Hepatocyte (in vitro differentiated cells): ENCODE results near the gene SRGN. TPM values are rescaled to one million over a fixed set of nuclear protein-coding genes. Genes with fewer than 3 reads are reported as not detected.

Experiments used
- DNase-seq: peaks from one replicate; pipeline ENCODE4 v3.0.0-alpha.2; 2016; ENCODE audit warnings: low spot score
- H2AFZ ChIP-seq: fragments of 200-600 bp; sonication (generic); 2 replicates; pipeline ENCODE4 v1.6.0; 2016; ENCODE audit warnings: antibody characterized with exemption, mild to moderate bottlenecking
- H3K27ac ChIP-seq: fragments of 200-600 bp; sonication (generic); 2 replicates; pipeline ENCODE4 v1.5.1; 2016; ENCODE audit warnings: mild to moderate bottlenecking
- H3K27me3 ChIP-seq: fragments of 200-600 bp; sonication (generic); 2 replicates; pipeline ENCODE4 v1.6.1; 2016
- H3K36me3 ChIP-seq: fragments of 200-600 bp; sonication (generic); replicated peaks from 2 replicates; pipeline ENCODE4 v1.5.1; 2016; ENCODE audit warnings: low read depth; ENCODE audit not compliant: insufficient read depth
- H3K4me1 ChIP-seq: fragments of 200-600 bp; sonication (generic); 2 replicates; pipeline ENCODE4 v1.5.1; 2016; ENCODE audit warnings: mild to moderate bottlenecking, moderate library complexity; ENCODE audit not compliant: insufficient read depth
- H3K4me2 ChIP-seq: fragments of 200-600 bp; sonication (generic); 2 replicates; pipeline ENCODE4 v1.6.0; 2016
- H3K4me3 ChIP-seq: fragments of 200-600 bp; sonication (generic); 2 replicates; pipeline ENCODE4 v1.5.1; 2016; ENCODE audit warnings: mild to moderate bottlenecking
- H3K79me2 ChIP-seq: fragments of 200-600 bp; sonication (generic); 2 replicates; pipeline ENCODE4 v1.6.0; 2017; ENCODE audit warnings: mild to moderate bottlenecking
- H3K9me2 ChIP-seq: fragments of 200-600 bp; sonication (generic); replicated peaks from 2 replicates; pipeline ENCODE4 v1.6.0; 2017; ENCODE audit warnings: mild to moderate bottlenecking; ENCODE audit not compliant: insufficient read depth
- H3K9me3 ChIP-seq: fragments of 200-600 bp; sonication (generic); 2 replicates; pipeline ENCODE4 v1.5.1; 2016; ENCODE audit warnings: low read depth, mild to moderate bottlenecking
- H4K20me1 ChIP-seq: fragments of 200-600 bp; sonication (generic); 2 replicates; pipeline ENCODE4 v1.6.0; 2016; ENCODE audit warnings: mild to moderate bottlenecking; ENCODE audit not compliant: insufficient read depth, poor library complexity, severe bottlenecking
- EZH2 ChIP-seq: fragments of 200-600 bp; sonication (generic); IDR thresholded peaks from 2 replicates; pipeline ENCODE4 v1.6.1; 2016; ENCODE audit warnings: antibody characterized with exemption, mild to moderate bottlenecking, borderline replicate concordance
- EZH2phosphoT487 ChIP-seq: fragments of 200-600 bp; sonication (generic); IDR thresholded peaks from one replicate; pipeline ENCODE4 v1.6.1; 2018; ENCODE audit warnings: antibody characterized with exemption, mild to moderate bottlenecking, low read depth, moderate library complexity; ENCODE audit not compliant: unreplicated experiment, severe bottlenecking
- WGBS: methylation state at CpG from one replicate; pipeline ENCODE4 v1.1.6; 2016; ENCODE audit warnings: low lambda C conversion rate; ENCODE audit errors: missing lambda C conversion rate; 5-methylcytosine and 5-hydroxymethylcytosine counted together
- polyA plus RNA-seq: library from polyadenylated mRNA; unstranded; fragments of >200 nt; fragmentation: Nextera tagmentation; extraction: Ambion mirVana; gene quantifications from 2 replicates; pipeline ENCODE4 v1.2.1, GENCODE V29; 2016
- total RNA-seq: library from RNA; depleted of rRNA; stranded (reverse); fragments of >200 nt; gene quantifications from 2 replicates; pipeline ENCODE4 v1.2.3, GENCODE V29; 2014
- TF ChIP-seq, protein P1 (sequence below): fragments of 200-600 bp; sonication (generic); IDR thresholded peaks from 2 replicates; pipeline ENCODE4 v1.5.1; 2016; ENCODE audit warnings: antibody characterized with exemption, mild to moderate bottlenecking; ENCODE audit not compliant: poor library complexity

The SRGN gene
- total and polyA plus RNA-seq, 2 experiments from 2014 or later, result 0.36 to 2.5 TPM

DNA sequence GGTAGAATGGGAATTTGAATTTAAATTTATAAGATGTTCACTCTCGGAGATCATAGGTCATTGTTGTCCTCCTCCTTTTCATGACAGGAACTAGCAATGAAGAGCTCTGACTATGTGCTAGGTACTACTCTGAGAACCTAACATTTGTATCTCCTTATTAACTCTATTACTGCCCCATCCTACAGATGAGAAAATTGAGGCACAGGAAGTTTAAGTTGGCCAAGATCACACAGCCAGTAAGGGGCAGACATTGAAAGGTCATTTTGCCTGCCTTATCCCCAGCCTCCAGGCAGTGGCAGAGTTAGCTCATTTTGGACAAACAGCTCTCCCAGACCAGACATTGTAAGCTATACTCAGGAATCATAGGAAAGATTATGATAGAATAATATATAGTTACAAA lies 6.0 kb downstream of the SRGN start:
- TF ChIP-seq EZH2 (no peak), EZH2phosphoT487 (no peak)
- TF ChIP-seq, protein P1, sequence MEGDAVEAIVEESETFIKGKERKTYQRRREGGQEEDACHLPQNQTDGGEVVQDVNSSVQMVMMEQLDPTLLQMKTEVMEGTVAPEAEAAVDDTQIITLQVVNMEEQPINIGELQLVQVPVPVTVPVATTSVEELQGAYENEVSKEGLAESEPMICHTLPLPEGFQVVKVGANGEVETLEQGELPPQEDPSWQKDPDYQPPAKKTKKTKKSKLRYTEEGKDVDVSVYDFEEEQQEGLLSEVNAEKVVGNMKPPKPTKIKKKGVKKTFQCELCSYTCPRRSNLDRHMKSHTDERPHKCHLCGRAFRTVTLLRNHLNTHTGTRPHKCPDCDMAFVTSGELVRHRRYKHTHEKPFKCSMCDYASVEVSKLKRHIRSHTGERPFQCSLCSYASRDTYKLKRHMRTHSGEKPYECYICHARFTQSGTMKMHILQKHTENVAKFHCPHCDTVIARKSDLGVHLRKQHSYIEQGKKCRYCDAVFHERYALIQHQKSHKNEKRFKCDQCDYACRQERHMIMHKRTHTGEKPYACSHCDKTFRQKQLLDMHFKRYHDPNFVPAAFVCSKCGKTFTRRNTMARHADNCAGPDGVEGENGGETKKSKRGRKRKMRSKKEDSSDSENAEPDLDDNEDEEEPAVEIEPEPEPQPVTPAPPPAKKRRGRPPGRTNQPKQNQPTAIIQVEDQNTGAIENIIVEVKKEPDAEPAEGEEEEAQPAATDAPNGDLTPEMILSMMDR, result no peak
- Histone ChIP-seq H3K36me3 (no peaks in the 10 kb centered on the region), H3K9me2 (no peaks in the 10 kb centered on the region), H3K4me2 (no peak overlapping the region), H3K4me3 (no peak overlapping the region), H3K27ac (no peak overlapping the region), H2AFZ (no peak overlapping the region), H3K27me3 (no peaks in the 10 kb centered on the region), H4K20me1 (no peaks in the 10 kb centered on the region), H3K9me3 (no peaks in the 10 kb centered on the region), H3K79me2 (no peaks in the 10 kb centered on the region), H3K4me1 (no peaks in the 10 kb centered on the region)
- WGBS, result 94% methylated on average over 1 of the region's 1 CpG
- DNase-seq, result no peak

DNA sequence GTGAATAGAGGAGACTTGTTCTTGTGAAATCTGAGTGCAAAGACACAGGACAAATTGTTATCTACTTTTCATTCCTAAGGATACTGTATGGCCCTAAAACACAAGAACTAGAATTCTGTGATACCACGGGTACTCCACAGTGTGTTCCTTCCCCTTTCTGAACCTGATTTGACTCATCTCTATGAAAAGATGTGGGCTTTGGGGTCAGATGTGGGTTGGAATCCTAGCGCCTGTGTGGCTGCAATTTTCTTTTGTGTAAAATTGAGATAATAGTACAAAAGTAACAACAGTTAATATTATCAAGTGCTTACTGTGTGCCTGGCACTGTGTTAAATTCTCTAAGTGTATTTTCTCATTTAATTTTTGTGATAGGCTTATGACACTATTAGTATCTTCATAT lies 8.1 kb downstream of the SRGN start:
- H2AFZ ChIP-seq, result no peak overlapping the region
- H3K9me2 ChIP-seq, result no peaks in the 10 kb centered on the region
- no peak overlapping the region for H3K4me2 ChIP-seq
- no peaks in the 10 kb centered on the region for H3K36me3 ChIP-seq
- whole genome bisulfite sequencing, result 95% methylated on average over 2 of the region's 2 CpGs
- DNase-seq, result no peak
- H3K4me1 ChIP-seq, result no peaks in the 10 kb centered on the region
- no peaks in the 10 kb centered on the region for H3K9me3 ChIP-seq
- no peak for TF ChIP-seq EZH2phosphoT487
- TF ChIP-seq, protein P1, result no peak
- no peak for TF ChIP-seq EZH2
- H3K27ac ChIP-seq, result no peak overlapping the region
- H3K79me2 ChIP-seq, result no peaks in the 10 kb centered on the region
- H4K20me1 ChIP-seq, result no peaks in the 10 kb centered on the region
- no peak overlapping the region for H3K4me3 ChIP-seq
- H3K27me3 ChIP-seq, result no peaks in the 10 kb centered on the region

DNA sequence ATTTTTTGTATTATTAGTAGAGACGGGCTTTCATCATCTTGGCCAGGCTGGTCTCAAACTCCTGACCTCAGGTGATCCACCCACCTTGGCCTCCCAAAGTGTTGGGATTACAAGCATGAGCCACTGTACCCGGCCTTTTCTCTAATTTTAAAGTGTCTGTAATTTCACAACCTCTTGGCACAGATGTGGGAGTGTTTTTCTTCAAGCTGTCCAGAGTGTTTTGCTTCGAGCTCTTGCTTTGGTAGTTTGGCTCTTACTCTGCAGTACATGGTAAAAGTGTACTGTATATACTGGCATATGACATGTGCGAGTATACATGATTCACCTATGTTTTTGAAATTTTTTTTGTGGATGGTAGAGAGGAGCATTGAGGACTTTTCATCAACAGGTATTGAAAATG lies 9.8 kb downstream of the SRGN start:
- Histone ChIP-seq H3K27ac (no peak overlapping the region), H3K4me2 (no peak overlapping the region), H3K36me3 (no peaks in the 10 kb centered on the region), H3K4me3 (no peak overlapping the region), H4K20me1 (no peaks in the 10 kb centered on the region), H2AFZ (no peak overlapping the region), H3K27me3 (no peaks in the 10 kb centered on the region), H3K9me3 (no peaks in the 10 kb centered on the region), H3K4me1 (no peaks in the 10 kb centered on the region), H3K9me2 (no peaks in the 10 kb centered on the region), H3K79me2 (no peaks in the 10 kb centered on the region)
- 83% methylated on average over 4 of the region's 4 CpGs for WGBS
- TF ChIP-seq EZH2, result no peak
- TF ChIP-seq, protein P1, result no peak
- DNase-seq, result no peak
